SIG-M5 treated with dmso at 0.1 percent for 504 hours (cell line): ENCODE measurements around the gene HEPACAM.

Experiments
- DNase-seq: peaks from one replicate; lab custom pipeline; 2025; ENCODE audit not compliant: unreplicated experiment; lab: John Stamatoyannopoulos, UW

HEPACAM gene

GRCh38 chr11:124870430-124870829 is 65.4 kb downstream of the HEPACAM start:
- DNase-seq = no peak

GRCh38 chr11:124869856-124870387 is 65.9 kb downstream of the HEPACAM start:
- no peak for DNase-seq

GRCh38 chr11:124869331-124869730 is 66.5 kb downstream of the HEPACAM start:
- no peak for DNase-seq
